Mammary epithelial cell (primary cell): Measurements from ENCODE around the gene MAPRE3.

ENCODE experiments used
- EZH2 ChIP-seq: IDR thresholded peaks from 2 replicates; pipeline ENCODE4 v1.6.1; 2012; ENCODE audit warnings: low read length, inconsistent platforms, borderline replicate concordance
- TF ChIP-seq, protein P1 (sequence below), 2 donors: IDR thresholded peaks in 1 of 2; conservative IDR thresholded peaks in 1 of 2; 2 replicates each; pipeline ENCODE4 v1.5.1; 2011 to 2012; ENCODE audit warnings: inconsistent platforms in 2 of 2, low read length in 2 of 2, mild to moderate bottlenecking in 2 of 2, control low read depth in 1 of 2, low read depth in 1 of 2; ENCODE audit not compliant: insufficient read depth in 1 of 2; ENCODE audit errors: extremely low read depth in 1 of 2

GRCh38 chr2:27013738-27014137 lies 43.3 kb downstream of the MAPRE3 start:
- TF ChIP-seq, protein P1, sequence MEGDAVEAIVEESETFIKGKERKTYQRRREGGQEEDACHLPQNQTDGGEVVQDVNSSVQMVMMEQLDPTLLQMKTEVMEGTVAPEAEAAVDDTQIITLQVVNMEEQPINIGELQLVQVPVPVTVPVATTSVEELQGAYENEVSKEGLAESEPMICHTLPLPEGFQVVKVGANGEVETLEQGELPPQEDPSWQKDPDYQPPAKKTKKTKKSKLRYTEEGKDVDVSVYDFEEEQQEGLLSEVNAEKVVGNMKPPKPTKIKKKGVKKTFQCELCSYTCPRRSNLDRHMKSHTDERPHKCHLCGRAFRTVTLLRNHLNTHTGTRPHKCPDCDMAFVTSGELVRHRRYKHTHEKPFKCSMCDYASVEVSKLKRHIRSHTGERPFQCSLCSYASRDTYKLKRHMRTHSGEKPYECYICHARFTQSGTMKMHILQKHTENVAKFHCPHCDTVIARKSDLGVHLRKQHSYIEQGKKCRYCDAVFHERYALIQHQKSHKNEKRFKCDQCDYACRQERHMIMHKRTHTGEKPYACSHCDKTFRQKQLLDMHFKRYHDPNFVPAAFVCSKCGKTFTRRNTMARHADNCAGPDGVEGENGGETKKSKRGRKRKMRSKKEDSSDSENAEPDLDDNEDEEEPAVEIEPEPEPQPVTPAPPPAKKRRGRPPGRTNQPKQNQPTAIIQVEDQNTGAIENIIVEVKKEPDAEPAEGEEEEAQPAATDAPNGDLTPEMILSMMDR (conservative IDR thresholded peaks at IDR 0.05 in 1 of 2, IDR thresholded peaks at IDR 0.05 in 1 of 2; ENCODE audit: extremely low read depth in 1 of 2, insufficient read depth in 1 of 2, low read depth in 1 of 2, low read length in 2 of 2): no peak
- no peak for TF ChIP-seq EZH2
